ENCODE results near the gene DOK1.

Gene DOK1

GRCh38 chr2:74569686-74570085 is 15.2 kb downstream of the DOK1 start:
- no peak overlapping the region for H3K4me3 ChIP-seq (ENCODE audit: low read length)
- no peaks in the 10 kb centered on the region for H3K36me3 ChIP-seq (ENCODE audit: control insufficient read depth, insufficient read depth, low read length)
- H3K9me3 ChIP-seq (ENCODE audit: control insufficient read depth, low read length): no peaks in the 10 kb centered on the region
- H3K4me1 ChIP-seq (ENCODE audit: control insufficient read depth, insufficient read depth, low read length): no peaks in the 10 kb centered on the region
- no peak overlapping the region for H3K9ac ChIP-seq (ENCODE audit: low read length)
- no peaks in the 10 kb centered on the region for H3K27me3 ChIP-seq (ENCODE audit: control insufficient read depth, insufficient read depth, low read length)

DNA sequence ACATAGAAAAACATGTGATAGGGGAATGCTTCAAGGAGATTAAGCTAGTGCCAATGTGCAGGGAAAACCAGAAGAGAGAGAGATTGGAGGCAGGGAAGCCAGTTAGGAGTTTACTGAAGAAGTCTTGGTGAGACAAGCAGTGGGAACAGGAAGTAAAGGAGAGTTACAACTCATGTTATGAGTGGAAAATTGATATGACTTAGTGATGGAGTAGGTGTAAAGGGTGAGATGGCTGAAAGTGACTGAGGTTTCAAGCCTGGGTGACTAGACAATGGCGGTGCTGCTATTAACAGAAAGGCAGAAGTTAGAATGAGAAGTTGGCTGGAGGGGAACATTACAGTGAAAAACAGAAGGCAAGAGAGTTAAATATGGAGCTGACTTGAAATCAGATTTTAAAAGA is 16.5 kb downstream of the DOK1 start:
- H3K27me3 ChIP-seq (ENCODE audit: control insufficient read depth, insufficient read depth, low read length): no peaks in the 10 kb centered on the region
- H3K4me3 ChIP-seq (ENCODE audit: low read length): no peak overlapping the region
- H3K36me3 ChIP-seq (ENCODE audit: control insufficient read depth, insufficient read depth, low read length): no peaks in the 10 kb centered on the region
- no peak overlapping the region for H3K9ac ChIP-seq (ENCODE audit: low read length)
- no peaks in the 10 kb centered on the region for H3K9me3 ChIP-seq (ENCODE audit: control insufficient read depth, low read length)
- H3K4me1 ChIP-seq (ENCODE audit: control insufficient read depth, insufficient read depth, low read length): no peaks in the 10 kb centered on the region

DNA sequence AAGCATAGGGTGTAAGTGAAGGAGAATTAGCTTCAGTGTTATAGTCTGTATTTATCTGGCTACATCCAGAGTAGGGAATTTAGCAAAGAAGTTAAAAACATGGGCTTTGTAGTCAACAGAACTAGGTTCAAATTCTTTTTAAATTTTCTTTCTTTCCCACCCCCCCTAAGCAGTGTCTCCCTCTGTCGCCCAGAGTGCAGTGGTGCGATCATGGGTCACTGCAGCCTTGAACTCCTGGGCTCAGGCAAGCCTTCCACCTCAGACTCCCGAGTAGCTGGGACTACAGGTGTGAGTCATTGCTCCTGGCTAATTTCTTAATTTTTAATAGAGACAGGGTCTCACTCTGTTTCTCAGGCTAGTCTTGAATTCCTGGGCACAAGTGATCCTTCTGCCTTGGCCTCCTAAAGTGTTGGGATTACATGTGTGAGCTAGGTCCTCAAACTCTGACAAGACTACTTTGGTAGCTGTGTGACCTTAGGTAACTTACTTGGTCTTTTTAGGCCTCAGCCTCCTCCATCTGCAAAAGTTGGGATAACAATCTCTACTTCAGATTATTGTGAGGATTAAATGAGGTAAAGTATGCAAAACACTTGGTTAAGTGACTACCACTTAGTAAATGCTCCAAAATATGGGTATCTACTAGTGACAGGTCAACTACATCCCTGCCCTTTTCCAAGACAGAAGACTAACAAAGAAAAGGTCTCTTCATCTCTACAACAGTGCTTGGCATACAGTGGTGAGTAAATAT is 17.8 kb downstream of the DOK1 start:
- Histone ChIP-seq H3K9ac (ENCODE audit: low read length) (no peak overlapping the region), H3K9me3 (ENCODE audit: control insufficient read depth, low read length) (no peaks in the 10 kb centered on the region), H3K4me1 (ENCODE audit: control insufficient read depth, insufficient read depth, low read length) (no peaks in the 10 kb centered on the region), H3K27me3 (ENCODE audit: control insufficient read depth, insufficient read depth, low read length) (no peaks in the 10 kb centered on the region), H3K36me3 (ENCODE audit: control insufficient read depth, insufficient read depth, low read length) (no peaks in the 10 kb centered on the region), H3K4me3 (ENCODE audit: low read length) (no peak overlapping the region)

DNA sequence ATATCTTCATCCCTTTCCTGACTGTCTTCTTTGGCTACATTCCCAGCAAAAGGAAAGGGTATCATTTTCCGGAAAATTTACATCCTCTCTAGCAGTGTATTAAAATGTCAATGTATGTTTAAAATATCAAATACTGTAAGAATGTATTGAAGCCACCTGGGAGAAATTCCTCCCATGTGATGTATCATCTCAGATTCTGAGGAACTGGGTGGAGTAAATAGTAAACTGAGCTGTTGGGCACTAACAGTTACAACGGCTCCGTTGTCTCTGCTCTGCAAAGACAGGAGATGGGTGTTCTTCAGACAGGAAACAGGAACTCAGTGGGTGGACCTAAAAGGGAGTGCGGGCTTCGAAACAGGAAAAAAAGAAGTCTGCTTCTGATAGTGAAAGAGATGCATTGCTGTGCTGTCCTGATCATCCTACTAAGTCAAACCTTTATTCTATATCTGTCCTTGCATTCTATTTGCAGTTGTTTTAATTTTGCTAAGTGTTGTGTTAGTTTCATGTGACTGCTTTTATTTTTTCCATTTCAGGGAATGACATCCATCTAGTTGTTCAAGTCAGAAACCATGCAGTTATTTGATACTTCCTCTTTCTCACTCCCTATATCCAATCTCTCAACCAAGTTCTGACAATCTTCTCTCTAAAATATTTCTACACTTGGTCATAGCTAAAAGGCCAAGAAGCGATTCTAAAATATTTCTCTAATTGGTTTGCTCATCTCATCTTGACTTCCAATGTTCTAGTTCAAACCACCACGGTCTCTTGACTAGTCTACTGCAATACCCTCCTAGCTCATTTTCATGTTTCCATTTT is 19.4 kb downstream of the DOK1 start:
- H3K4me1 ChIP-seq (ENCODE audit: control insufficient read depth, insufficient read depth, low read length): no peaks in the 10 kb centered on the region
- no peak overlapping the region for H3K9ac ChIP-seq (ENCODE audit: low read length)
- H3K27me3 ChIP-seq (ENCODE audit: control insufficient read depth, insufficient read depth, low read length): no peaks in the 10 kb centered on the region
- H3K36me3 ChIP-seq (ENCODE audit: control insufficient read depth, insufficient read depth, low read length): no peaks in the 10 kb centered on the region
- H3K4me3 ChIP-seq (ENCODE audit: low read length): no peak overlapping the region
- H3K9me3 ChIP-seq (ENCODE audit: control insufficient read depth, low read length): no peaks in the 10 kb centered on the region

DNA sequence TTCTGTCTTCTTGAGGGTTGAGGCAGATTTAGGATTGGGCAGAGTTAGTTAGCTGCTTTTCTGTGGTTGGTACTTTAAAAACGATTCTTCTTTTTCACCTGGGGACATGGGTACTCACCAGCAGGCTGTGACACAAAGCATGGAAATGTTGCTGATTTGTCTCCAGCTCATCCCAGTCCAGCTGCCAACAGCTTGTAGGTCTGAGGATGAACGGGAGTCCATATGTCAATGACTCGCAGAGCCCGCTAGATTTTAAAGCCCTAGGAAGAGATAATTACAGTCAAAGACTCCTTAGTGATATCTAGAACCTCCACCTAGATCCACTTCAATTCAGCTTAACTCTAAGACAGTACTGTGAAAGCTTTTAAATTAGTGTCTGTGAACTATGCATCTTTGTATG is 20.8 kb downstream of the DOK1 start:
- no peak overlapping the region for H3K9ac ChIP-seq (ENCODE audit: low read length)
- no peak overlapping the region for H3K4me3 ChIP-seq (ENCODE audit: low read length)
- no peaks in the 10 kb centered on the region for H3K27me3 ChIP-seq (ENCODE audit: control insufficient read depth, insufficient read depth, low read length)
- no peaks in the 10 kb centered on the region for H3K9me3 ChIP-seq (ENCODE audit: control insufficient read depth, low read length)
- H3K4me1 ChIP-seq (ENCODE audit: control insufficient read depth, insufficient read depth, low read length): no peaks in the 10 kb centered on the region
- H3K36me3 ChIP-seq (ENCODE audit: control insufficient read depth, insufficient read depth, low read length): no peaks in the 10 kb centered on the region

DNA sequence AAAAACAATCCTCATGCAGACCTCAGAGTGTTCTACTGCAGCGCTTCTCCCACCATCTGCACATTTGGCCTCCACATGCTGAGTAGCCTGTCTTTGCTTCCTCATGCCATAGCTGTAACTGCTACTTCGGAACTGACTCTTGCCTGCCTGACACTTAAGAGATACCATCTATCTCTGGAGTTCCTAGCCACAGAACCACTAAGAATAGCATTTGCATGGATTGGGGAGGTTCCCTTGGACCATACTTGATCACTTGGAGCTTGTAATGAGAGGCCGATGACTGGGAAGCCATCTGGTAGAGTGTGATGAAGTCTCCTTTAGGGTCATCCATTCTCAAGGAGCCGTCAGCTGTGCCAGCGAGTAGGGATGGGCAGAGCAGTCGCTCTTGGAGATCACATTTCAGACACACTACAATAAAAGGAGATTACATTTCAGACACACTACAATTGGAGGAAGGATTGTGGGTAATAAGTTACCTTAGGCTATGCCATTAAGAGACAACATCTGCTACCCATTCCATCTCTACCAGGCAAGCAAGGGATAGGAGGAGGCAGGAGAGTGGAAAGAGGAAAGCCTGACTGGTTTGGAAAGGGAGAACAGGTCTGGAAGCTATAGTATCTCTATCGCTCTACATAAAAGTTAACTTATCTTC is 21.8 kb downstream of the DOK1 start:
- Histone ChIP-seq H3K4me1 (ENCODE audit: control insufficient read depth, insufficient read depth, low read length) (no peaks in the 10 kb centered on the region), H3K4me3 (ENCODE audit: low read length) (no peak overlapping the region), H3K36me3 (ENCODE audit: control insufficient read depth, insufficient read depth, low read length) (no peaks in the 10 kb centered on the region), H3K9me3 (ENCODE audit: control insufficient read depth, low read length) (no peaks in the 10 kb centered on the region), H3K9ac (ENCODE audit: low read length) (no peak overlapping the region), H3K27me3 (ENCODE audit: control insufficient read depth, insufficient read depth, low read length) (no peaks in the 10 kb centered on the region)

- no peaks in the 10 kb centered on the region for H3K4me1 ChIP-seq (ENCODE audit: control insufficient read depth, insufficient read depth, low read length)
- no peaks in the 10 kb centered on the region for H3K36me3 ChIP-seq (ENCODE audit: control insufficient read depth, insufficient read depth, low read length)
- H3K9ac ChIP-seq (ENCODE audit: low read length): no peak overlapping the region
- H3K4me3 ChIP-seq (ENCODE audit: low read length): no peak overlapping the region
- H3K9me3 ChIP-seq (ENCODE audit: control insufficient read depth, low read length): no peaks in the 10 kb centered on the region
- no peaks in the 10 kb centered on the region for H3K27me3 ChIP-seq (ENCODE audit: control insufficient read depth, insufficient read depth, low read length)
Observed at GRCh38 chr2:74576863-74577229, 22.3 kb downstream of the DOK1 start.

GRCh38 chr2:74577448-74577847 is 22.9 kb downstream of the DOK1 start:
- Histone ChIP-seq H3K36me3 (ENCODE audit: control insufficient read depth, insufficient read depth, low read length) (no peaks in the 10 kb centered on the region), H3K9ac (ENCODE audit: low read length) (no peak overlapping the region), H3K4me3 (ENCODE audit: low read length) (no peak overlapping the region), H3K9me3 (ENCODE audit: control insufficient read depth, low read length) (no peaks in the 10 kb centered on the region), H3K27me3 (ENCODE audit: control insufficient read depth, insufficient read depth, low read length) (no peaks in the 10 kb centered on the region), H3K4me1 (ENCODE audit: control insufficient read depth, insufficient read depth, low read length) (no peaks in the 10 kb centered on the region)

DNA sequence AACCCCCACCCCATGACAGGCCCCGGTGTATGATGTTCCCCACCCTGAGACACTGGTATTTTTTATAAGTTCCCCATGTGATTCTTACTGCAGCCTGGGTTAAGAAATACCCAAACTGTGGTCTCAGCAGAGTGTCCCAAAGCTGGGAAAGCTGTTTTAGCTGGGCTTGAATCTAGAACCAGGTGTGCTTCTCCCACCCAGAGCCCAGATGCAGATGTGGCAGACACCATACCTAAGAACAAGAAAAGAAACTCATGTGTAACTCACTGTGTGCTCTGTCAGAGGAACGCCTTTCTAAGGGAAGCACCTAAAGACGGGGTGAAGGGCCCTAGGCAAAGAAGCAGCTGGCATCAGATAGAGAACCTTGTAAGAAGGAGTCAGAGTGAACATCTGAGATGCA is 23.9 kb downstream of the DOK1 start:
- Histone ChIP-seq H3K4me1 (ENCODE audit: control insufficient read depth, insufficient read depth, low read length) (no peaks in the 10 kb centered on the region), H3K4me3 (ENCODE audit: low read length) (no peak overlapping the region), H3K9ac (ENCODE audit: low read length) (no peak overlapping the region), H3K27me3 (ENCODE audit: control insufficient read depth, insufficient read depth, low read length) (no peaks in the 10 kb centered on the region), H3K9me3 (ENCODE audit: control insufficient read depth, low read length) (no peaks in the 10 kb centered on the region), H3K36me3 (ENCODE audit: control insufficient read depth, insufficient read depth, low read length) (no peaks in the 10 kb centered on the region)

- Histone ChIP-seq H3K36me3 (ENCODE audit: control insufficient read depth, insufficient read depth, low read length) (no peaks in the 10 kb centered on the region), H3K4me3 (ENCODE audit: low read length) (no peak overlapping the region), H3K9ac (ENCODE audit: low read length) (no peak overlapping the region), H3K9me3 (ENCODE audit: control insufficient read depth, low read length) (no peaks in the 10 kb centered on the region), H3K27me3 (ENCODE audit: control insufficient read depth, insufficient read depth, low read length) (no peaks in the 10 kb centered on the region), H3K4me1 (ENCODE audit: control insufficient read depth, insufficient read depth, low read length) (no peaks in the 10 kb centered on the region)
Observed at GRCh38 chr2:74581463-74581862, 26.9 kb downstream of the DOK1 start.

GRCh38 chr2:74582184-74582583 is 27.7 kb downstream of the DOK1 start:
- Histone ChIP-seq H3K27me3 (ENCODE audit: control insufficient read depth, insufficient read depth, low read length) (no peaks in the 10 kb centered on the region), H3K9ac (ENCODE audit: low read length) (no peak overlapping the region), H3K9me3 (ENCODE audit: control insufficient read depth, low read length) (no peaks in the 10 kb centered on the region), H3K36me3 (ENCODE audit: control insufficient read depth, insufficient read depth, low read length) (no peaks in the 10 kb centered on the region), H3K4me3 (ENCODE audit: low read length) (no peak overlapping the region), H3K4me1 (ENCODE audit: control insufficient read depth, insufficient read depth, low read length) (no peaks in the 10 kb centered on the region)

DNA sequence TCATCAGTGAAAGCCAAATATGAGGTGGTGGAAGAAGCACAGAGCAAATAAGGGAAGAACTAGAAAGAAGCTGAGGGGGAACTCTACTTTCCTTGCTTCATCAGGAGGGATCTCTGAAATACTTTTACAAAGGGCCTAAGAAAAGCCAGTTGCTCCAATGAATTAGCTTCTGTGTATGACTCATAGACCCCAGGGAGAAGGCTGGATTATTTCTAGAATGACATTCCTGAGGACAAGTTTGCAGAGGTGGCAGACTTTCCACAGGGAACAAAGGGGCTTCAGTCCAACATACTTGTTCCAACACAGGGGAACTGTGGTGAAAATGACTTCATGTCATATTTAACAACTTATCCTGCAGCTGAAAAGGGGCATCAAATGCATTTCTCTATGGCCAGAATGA is 29.0 kb downstream of the DOK1 start:
- H3K36me3 ChIP-seq (ENCODE audit: control insufficient read depth, insufficient read depth, low read length): no peaks in the 10 kb centered on the region
- H3K4me3 ChIP-seq (ENCODE audit: low read length): no peak overlapping the region
- no peak overlapping the region for H3K9ac ChIP-seq (ENCODE audit: low read length)
- H3K9me3 ChIP-seq (ENCODE audit: control insufficient read depth, low read length): no peaks in the 10 kb centered on the region
- H3K4me1 ChIP-seq (ENCODE audit: control insufficient read depth, insufficient read depth, low read length): peaks cover 4% of the 10 kb centered on the region
- H3K27me3 ChIP-seq (ENCODE audit: control insufficient read depth, insufficient read depth, low read length): no peaks in the 10 kb centered on the region

Measured in mucosa of stomach (tissue), 1 donor.